Tibial nerve (tissue), 4 donors: ENCODE measurements around the gene TIMM13. TPM values are rescaled to one million over a fixed set of nuclear protein-coding genes. Genes with fewer than 3 reads are reported as not detected.

Experiments used
- DNase-seq, 2 donors: peaks; one replicate each; pipeline ENCODE4 v3.0.0-alpha.2; 2019; ENCODE audit warnings: low spot score in 2 of 2
- H3K27ac ChIP-seq, 4 donors: fragments of 200-600 bp; sonication (generic) in 3 of 4; one replicate each; pipeline ENCODE4 v1.5.1; 2017 to 2019; ENCODE audit warnings: mild to moderate bottlenecking in 1 of 4
- H3K27me3 ChIP-seq, 2 donors: fragments of 200-600 bp; sonication (generic) in 1 of 2; one replicate each; pipeline versions ENCODE4 v1.5.1 to v1.6.0; 2017 to 2019
- H3K36me3 ChIP-seq, 3 donors: fragments of 200-600 bp; sonication (generic); one replicate each; pipeline ENCODE4 v1.5.1; 2018 to 2019
- H3K4me1 ChIP-seq, 4 donors: fragments of 200-600 bp; sonication (generic) in 3 of 4; one replicate each; pipeline ENCODE4 v1.5.1; 2017 to 2019
- H3K4me3 ChIP-seq, 4 donors: fragments of 200-600 bp; sonication (generic) in 3 of 4; one replicate each; pipeline ENCODE4 v1.5.1; 2017 to 2019; ENCODE audit warnings: mild to moderate bottlenecking in 1 of 4, moderate library complexity in 1 of 4
- H3K9me3 ChIP-seq, 4 donors: fragments of 200-600 bp; sonication (generic) in 3 of 4; one replicate each; pipeline ENCODE4 v1.5.1; 2017 to 2019
- CTCF ChIP-seq, 5 experiments: fragments of 200-600 bp in 3 of 5; fragments of 450-650 bp in 2 of 5; sonication (generic) in 3 of 5; IDR thresholded peaks; one replicate each; pipeline ENCODE4 v1.5.1; 2016 to 2019; ENCODE audit warnings: antibody characterized with exemption in 5 of 5, mild to moderate bottlenecking in 3 of 5, moderate library complexity in 2 of 5
- EP300 ChIP-seq, 2 donors: sonication (generic); formaldehyde crosslinking; IDR thresholded peaks; one replicate each; pipeline ENCODE4 v1.6.1; 2017; ENCODE audit warnings: antibody characterized with exemption in 2 of 2, mild to moderate bottlenecking in 1 of 2
- POLR2A ChIP-seq, 2 donors: fragments of 450-650 bp; IDR thresholded peaks; one replicate each; pipeline ENCODE4 v1.6.1; 2017; ENCODE audit warnings: antibody characterized with exemption in 2 of 2, mild to moderate bottlenecking in 2 of 2, moderate library complexity in 2 of 2
- WGBS, 2 donors: methylation state at CpG; one replicate each; pipeline ENCODE4 v1.1.5; 2018; 5-methylcytosine and 5-hydroxymethylcytosine counted together
- total RNA-seq, 4 donors: library from RNA; depleted of rRNA; stranded (reverse); fragments of >200 nt; gene quantifications; one replicate each; pipeline ENCODE4 v1.1.0, GENCODE V29; 2016

TIMM13 gene
- total RNA-seq, 4 donors from 2014 or later: 28.8 to 48.9 (median 32.3) TPM

GRCh38 chr19:2438178-2438577 is 10.8 kb upstream of the TIMM13 start:
- H3K9me3 ChIP-seq: no peaks in the 10 kb centered on the region
- no peak overlapping the region for H3K27ac ChIP-seq
- no peak overlapping the region for H3K4me3 ChIP-seq
- H3K36me3 ChIP-seq: peaks cover 0 to 80% (median 0%) of the 10 kb centered on the region in 3 donors
- DNase-seq: no peak
- H3K27me3 ChIP-seq: no peaks in the 10 kb centered on the region
- WGBS, 2 donors: 94 to 95% methylated on average over 19 to 20 of the region's 20 CpGs
- TF ChIP-seq EP300 (IDR thresholded peaks at IDR 0.05) (no peak), CTCF (IDR thresholded peaks at IDR 0.05) (no peak), POLR2A (IDR thresholded peaks at IDR 0.05) (no peak)
- no peaks in the 10 kb centered on the region for H3K4me1 ChIP-seq

- no peak overlapping the region for H3K4me3 ChIP-seq
- DNase-seq: no peak
- H3K27ac ChIP-seq: no peak overlapping the region
- no peaks in the 10 kb centered on the region for H3K4me1 ChIP-seq
- H3K9me3 ChIP-seq: no peaks in the 10 kb centered on the region
- no peaks in the 10 kb centered on the region for H3K27me3 ChIP-seq
- WGBS, 2 donors: 95 to 97% methylated on average over 8 to 15 of the region's 15 CpGs
- H3K36me3 ChIP-seq: peaks cover 0 to 74% (median 0%) of the 10 kb centered on the region in 3 donors
- TF ChIP-seq CTCF (IDR thresholded peaks at IDR 0.05) (no peak), POLR2A (IDR thresholded peaks at IDR 0.05) (no peak), EP300 (IDR thresholded peaks at IDR 0.05) (no peak)
Measured at GRCh38 chr19:2436926-2437325, 9.5 kb upstream of the TIMM13 start.

- H3K4me3 ChIP-seq: no peak overlapping the region
- peaks cover 0 to 74% (median 3%) of the 10 kb centered on the region in 3 donors for H3K36me3 ChIP-seq
- H3K27ac ChIP-seq: no peak overlapping the region
- no peak for TF ChIP-seq POLR2A (IDR thresholded peaks at IDR 0.05)
- no peak for TF ChIP-seq CTCF (IDR thresholded peaks at IDR 0.05)
- no peak for TF ChIP-seq EP300 (IDR thresholded peaks at IDR 0.05)
- DNase-seq: no peak
- H3K27me3 ChIP-seq: no peaks in the 10 kb centered on the region
- H3K9me3 ChIP-seq: no peaks in the 10 kb centered on the region
- H3K4me1 ChIP-seq: no peaks in the 10 kb centered on the region
- 94 to 96% methylated on average over 32 to 39 of the region's 39 CpGs for WGBS, 2 donors
Measured at GRCh38 chr19:2436384-2436783, 9.0 kb upstream of the TIMM13 start.

GRCh38 chr19:2434721-2435265 is 7.4 kb upstream of the TIMM13 start:
- Histone ChIP-seq H3K9me3 (no peaks in the 10 kb centered on the region), H3K36me3 (peaks cover 0 to 81% (median 5%) of the 10 kb centered on the region in 3 donors), H3K27ac (no peak overlapping the region), H3K4me1 (no peaks in the 10 kb centered on the region), H3K27me3 (no peaks in the 10 kb centered on the region), H3K4me3 (no peak overlapping the region)
- WGBS, 2 donors: 93 to 96% methylated on average over 21 to 41 of the region's 42 CpGs
- no peak for DNase-seq
- TF ChIP-seq CTCF (IDR thresholded peaks at IDR 0.05): no peak
- no peak for TF ChIP-seq EP300 (IDR thresholded peaks at IDR 0.05)
- TF ChIP-seq POLR2A (IDR thresholded peaks at IDR 0.05): no peak

- Histone ChIP-seq H3K9me3 (no peaks in the 10 kb centered on the region), H3K36me3 (peaks cover 0 to 82% (median 5%) of the 10 kb centered on the region in 3 donors), H3K4me3 (no peak overlapping the region), H3K4me1 (no peaks in the 10 kb centered on the region), H3K27ac (no peak overlapping the region), H3K27me3 (no peaks in the 10 kb centered on the region)
- TF ChIP-seq EP300 (IDR thresholded peaks at IDR 0.05): no peak
- no peak for TF ChIP-seq POLR2A (IDR thresholded peaks at IDR 0.05)
- TF ChIP-seq CTCF (IDR thresholded peaks at IDR 0.05): no peak
- no peak for DNase-seq
- 93 to 94% methylated on average over 22 of the region's 22 CpGs for WGBS, 2 donors
Measured at GRCh38 chr19:2434267-2434666, 6.9 kb upstream of the TIMM13 start.
